Activated CD8-positive, alpha-beta memory T cell treated with anti-CD3 and anti-CD28 coated beads, Interleukin-2, amount 50 U/mL, for 4 hours (primary cell): ENCODE results near the gene SYNGR3.
A peak's percentile ranks its signal among the peaks of the same experiment; 100 is the strongest.

Experiments
- DNase-seq: peaks from one replicate; pipeline ENCODE4 v3.0.0-alpha.2; 2020

Gene SYNGR3

DNA sequence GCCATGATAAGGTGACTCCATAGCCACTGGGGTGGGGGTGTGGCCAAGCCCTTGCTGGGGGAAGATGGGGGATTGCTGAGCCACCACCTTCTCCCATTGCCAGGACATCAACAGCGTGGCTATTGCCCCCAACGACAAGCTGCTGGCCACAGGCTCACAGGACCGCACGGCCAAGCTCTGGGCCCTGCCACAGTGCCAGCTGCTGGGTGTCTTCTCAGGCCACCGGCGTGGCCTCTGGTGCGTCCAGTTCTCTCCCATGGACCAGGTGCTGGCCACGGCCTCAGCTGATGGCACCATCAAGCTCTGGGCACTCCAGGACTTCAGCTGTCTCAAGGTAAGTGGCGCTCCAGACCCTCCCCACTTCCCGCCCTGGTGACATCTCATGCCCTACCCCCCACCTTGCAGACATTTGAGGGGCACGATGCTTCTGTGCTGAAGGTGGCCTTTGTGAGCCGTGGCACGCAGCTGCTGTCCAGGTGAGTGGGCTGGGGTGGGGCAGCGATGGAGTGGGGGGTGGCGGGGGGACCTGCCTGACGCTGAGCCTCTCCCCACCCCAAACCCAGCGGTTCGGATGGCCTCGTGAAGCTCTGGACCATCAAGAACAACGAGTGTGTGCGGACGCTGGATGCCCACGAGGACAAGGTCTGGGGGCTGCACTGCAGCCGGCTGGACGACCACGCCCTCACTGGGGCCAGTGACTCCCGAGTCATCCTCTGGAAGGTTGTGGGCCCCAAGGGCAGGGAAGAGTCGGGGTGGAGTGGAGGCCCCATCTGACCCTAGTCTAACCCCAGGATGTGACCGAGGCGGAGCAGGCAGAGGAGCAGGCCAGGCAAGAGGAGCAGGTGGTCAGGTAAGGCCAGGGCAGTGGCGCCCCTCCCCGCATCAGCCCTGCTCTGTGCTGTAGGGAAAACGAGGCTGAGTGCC is 12.6 kb upstream of the SYNGR3 start:
- no peak for DNase-seq

DNA sequence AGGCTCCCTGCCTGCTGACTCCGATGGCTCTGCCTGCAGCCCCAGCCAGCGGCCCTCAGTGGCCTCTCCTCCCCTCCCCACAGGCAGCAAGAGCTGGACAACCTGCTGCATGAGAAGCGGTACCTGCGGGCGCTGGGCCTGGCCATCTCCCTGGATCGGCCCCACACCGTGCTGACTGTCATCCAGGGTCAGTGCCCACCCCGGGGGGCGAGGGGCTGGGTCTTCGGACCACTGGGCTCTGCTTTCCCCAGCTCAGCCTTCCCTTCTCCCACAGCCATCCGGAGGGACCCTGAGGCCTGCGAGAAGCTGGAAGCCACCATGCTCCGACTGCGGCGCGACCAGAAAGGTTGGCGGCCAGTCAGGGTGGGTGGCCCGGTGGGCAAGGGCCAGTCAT is 11.9 kb upstream of the SYNGR3 start:
- no peak for DNase-seq

DNA sequence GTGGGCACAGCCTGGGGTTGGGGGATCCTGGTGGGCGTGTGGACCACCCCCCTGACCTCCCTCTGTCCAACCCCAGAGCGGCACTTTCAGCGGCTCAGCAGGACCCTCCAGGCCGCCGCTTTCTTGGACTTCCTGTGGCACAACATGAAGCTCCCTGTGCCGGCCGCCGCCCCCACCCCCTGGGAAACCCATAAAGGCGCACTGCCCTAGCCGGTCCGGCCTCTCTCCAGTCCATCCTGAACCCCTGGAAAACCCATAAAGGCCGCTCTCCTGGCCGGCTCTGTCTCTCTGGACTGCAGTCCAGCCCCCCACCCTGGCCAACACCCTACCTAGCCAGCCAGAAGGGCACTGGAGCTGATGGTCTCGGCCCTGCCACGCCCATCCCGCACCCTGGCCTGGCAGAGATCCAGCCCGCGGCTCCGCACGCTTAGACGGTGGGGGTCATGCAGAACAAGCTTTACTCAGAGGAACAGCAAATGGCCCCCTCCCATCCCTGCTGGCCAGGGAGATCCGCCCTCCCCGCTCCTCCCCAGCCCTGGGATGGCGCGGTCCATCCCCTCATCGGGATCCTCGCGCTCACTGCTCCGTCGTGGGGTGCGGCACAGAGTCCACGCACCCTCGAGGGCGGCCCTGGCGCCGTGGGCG is 11.2 kb upstream of the SYNGR3 start:
- no peak for DNase-seq

DNA sequence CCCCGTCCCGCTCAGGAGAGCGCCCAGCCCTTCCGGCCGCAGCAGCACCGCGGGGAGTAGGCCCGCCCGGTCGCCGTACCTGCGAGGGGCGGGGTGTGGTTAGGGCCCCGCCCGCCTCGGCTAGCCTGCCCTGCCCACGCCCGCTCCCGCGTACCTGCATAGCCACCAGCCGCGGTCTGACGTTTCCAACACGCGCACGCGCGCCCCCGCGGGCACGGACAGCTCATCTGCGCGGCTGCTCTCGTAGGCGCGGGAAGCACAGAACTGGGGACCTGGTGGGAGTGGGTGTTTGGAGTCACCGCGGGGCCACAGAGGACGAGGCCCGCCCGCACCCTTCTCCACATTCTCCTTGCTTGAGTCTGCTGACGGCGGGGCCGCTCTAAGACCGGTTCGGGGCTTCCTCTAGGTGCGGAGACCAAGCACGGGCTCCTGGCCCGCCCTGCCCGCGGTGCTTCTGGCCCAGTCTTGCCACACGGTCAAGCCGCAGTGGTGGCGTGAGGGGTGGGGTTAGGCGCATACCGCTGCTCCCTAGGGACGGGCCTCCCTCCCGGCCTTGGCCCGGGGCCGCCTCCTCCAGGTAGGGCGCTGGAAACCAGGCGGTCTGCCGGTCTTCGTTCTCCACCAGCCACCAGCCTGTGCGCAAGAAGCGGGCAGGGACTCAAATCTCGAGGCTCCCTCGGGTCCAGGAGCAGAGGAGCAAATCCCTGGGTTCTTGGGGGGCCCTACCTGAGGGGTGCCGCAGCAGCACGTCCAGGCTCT is 10.3 kb upstream of the SYNGR3 start:
- DNase-seq: peak; percentile 59

DNA sequence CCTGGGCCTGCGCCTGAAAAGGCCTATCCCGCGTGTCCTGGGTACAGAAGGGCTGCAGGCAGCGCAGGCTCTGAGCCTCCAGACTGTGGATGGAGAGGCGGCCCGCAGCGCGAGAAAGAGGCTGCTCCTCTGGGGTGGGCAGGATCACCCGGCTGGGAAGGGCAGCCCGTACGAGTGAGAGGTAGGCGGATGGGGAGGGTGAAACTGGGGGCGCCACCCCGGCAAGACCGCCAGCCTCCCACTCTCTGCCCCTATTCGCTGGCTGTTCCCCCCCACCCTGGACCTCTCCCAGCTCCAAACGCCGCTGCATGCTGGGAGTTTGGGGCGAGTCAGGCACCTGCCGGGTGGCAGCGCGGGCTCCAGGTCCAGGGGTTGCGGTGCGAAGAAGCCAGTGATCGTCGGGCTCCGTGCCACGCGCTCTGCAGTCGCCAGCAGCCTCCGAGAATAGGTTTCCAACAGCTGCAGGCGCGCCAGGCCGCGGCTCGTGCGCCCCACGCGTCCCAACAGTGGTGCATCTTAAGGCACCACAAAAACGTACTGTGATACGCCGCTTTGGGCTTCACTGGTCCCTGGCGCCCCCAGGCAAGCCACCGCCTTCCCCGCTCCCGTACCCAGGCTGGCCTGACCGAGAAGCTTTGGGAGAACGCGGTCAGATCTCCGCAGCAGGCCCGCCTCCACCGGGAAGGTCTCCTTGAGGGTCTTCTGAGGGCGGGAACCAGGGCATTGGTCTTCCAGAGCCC is 9.6 kb upstream of the SYNGR3 start:
- no peak for DNase-seq

DNA sequence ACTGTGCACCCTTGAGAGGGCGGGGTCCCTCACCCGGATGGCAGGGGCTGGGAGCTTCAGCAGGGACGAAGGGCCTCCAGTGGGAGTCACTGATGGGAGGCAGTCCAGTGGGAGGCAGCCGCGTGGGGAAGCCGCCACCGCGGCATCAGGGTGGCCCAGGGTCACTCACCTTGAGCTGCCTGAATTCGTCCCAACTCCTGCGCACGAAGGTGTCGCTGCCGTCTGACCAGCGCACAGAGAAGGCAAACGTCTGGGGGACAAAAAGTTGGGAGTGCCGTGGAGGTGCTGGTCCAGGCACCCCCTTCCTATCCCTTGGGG is 9.0 kb upstream of the SYNGR3 start:
- DNase-seq: no peak

DNA sequence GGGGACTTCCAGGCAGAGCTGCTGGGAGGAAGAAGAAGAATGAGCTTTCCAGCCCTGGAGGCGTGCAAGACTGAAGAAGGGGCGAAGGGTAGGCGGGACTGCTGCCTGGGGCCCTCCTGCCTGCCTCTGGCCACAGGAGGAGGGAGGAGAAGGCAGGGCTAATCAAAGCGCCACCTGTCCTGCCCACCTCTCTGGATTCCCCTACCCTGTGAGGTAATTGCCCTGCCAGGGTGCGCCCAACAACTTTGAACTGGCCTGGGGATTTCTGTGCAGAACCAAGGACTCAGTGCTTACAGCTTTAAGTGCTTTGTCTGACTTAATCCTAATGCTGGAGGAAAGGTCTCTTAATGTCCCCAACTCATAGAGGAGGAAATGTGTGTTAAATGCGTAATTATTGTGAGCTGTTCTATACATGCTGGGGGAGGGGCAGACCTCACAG is 8.4 kb upstream of the SYNGR3 start, which contains the start of gene NOXO1:
TSS of gene NOXO1 (minus strand) at position 72 of the 439 bp plus-strand sequence. CDS start 290 bp downstream, outside the sequence.
- no peak for DNase-seq

DNA sequence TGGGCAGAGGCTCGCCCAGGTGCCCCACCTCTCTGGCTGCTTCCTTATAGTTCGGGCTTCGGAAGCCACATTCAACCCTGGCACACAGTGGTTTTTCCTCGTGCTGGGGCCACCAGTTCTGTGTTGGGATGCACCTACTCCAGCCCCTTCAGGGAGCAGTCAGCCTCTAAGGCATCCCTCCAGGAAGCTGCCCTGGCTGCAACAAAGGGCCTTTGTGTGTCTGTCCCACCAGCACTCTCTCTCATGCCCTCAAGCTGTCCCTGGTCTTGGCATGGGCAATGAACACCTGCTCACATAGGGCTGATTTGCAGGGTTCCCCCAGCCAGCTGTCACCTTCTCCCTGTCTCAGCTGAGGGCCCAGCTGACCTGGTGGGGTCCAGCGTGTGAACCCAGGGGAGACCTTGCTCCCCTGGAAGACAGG is 7.7 kb upstream of the SYNGR3 start:
- DNase-seq: no peak

DNA sequence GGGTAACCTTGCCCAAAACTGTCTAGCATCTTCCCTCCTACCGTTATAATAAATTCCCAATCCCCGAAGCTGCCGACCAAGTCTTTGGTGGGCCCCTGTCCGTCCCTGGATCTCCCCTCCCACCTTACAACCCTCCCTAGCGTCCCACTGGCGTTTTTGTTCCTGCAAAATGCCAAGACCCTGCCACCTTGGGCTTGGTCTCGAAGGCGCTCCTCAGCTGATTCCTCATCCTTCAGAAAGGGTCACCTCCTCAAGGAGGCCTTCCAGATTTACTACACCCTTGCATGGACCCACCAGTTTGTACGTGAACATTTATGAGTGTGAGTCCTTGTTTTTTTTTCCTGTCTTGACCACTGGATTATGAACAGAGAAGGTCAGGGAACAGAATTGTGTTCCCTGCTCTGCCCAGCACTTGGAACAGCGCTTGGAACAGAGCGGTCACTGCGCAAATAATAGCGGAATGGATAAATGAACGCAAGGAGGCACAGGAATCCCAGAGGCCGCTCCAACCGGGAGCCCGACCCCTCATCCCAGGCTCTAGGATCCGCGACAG is 6.7 kb upstream of the SYNGR3 start:
- no peak for DNase-seq

DNA sequence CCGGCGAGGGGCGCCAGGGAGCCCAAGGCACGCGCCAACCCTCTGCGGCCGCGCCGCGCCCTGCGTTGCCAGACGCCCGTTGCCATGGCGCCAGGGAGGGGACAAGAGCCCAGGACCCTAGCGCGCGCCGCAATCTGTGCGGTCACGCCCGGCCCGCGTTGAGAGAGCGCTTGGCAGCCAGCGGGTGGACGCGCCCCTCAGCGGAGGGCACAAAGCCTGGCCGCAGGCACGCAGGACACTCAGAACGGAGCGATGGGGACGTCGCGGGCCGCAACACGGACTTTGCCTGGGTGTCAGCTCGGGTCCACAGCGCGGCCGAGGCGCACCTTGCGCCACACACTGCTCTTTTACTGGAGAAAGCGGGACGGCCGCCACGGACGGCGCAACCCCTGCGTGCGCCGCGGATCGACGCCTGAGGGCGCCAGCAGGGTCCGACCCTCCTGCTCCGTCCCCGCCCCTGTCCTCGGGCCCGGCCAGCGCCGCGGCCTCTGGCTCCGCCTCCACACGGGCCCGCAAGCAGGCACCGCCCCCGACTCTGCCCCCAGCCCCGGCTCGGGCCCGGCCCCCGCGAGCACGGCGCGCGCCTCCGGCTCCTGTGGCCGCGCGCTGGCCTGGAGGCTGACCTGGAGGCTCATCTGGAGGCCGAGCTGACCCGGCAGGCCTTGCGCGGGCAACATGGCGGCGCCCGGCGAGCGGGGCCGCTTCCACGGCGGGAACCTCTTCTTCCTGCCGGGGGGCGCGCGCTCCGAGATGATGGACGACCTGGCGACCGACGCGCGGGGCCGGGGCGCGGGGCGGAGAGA is 6.0 kb upstream of the SYNGR3 start, which contains the start of gene GFER:
TSS of gene GFER (plus strand) at position 650 of the 803 bp plus-strand sequence. CDS start at position 676, 26 bp downstream.
- peak; percentile 64 for DNase-seq

DNA sequence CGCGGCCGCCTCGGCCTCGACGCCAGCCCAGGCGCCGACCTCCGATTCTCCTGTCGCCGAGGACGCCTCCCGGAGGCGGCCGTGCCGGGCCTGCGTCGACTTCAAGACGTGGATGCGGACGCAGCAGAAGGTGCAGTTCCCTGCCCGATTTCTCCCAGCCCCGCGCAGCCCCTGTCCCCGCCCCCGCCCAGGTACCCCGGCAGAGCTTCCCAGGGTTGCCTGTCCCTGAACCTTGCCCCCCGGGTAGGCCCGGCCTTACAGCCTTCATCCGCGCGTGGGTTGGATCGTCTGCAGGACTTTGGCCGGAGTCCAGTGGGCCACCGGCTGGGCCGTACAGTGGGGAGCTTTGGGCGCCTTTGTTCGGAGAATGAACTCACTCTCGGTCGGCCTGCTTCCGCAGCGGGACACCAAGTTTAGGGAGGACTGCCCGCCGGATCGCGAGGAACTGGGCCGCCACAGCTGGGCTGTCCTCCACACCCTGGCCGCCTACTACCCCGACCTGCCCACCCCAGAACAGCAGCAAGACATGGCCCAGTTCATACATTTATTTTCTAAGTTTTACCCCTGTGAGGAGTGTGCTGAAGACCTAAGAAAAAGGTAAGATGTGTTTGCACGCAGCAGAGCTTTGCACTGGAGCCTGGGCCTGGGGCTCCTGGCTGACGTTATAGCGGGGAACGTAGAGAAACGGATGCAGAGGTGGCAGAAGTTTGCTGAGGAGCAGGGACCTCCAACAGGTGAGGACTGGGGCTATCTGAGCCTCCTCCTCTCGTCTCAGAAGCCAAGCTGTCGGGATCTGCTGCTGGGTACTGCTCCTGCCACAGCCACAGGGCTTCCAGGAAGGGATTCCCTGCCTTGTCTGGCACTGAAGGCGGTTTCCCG is 5.2 kb upstream of the SYNGR3 start:
- DNase-seq: no peak

DNA sequence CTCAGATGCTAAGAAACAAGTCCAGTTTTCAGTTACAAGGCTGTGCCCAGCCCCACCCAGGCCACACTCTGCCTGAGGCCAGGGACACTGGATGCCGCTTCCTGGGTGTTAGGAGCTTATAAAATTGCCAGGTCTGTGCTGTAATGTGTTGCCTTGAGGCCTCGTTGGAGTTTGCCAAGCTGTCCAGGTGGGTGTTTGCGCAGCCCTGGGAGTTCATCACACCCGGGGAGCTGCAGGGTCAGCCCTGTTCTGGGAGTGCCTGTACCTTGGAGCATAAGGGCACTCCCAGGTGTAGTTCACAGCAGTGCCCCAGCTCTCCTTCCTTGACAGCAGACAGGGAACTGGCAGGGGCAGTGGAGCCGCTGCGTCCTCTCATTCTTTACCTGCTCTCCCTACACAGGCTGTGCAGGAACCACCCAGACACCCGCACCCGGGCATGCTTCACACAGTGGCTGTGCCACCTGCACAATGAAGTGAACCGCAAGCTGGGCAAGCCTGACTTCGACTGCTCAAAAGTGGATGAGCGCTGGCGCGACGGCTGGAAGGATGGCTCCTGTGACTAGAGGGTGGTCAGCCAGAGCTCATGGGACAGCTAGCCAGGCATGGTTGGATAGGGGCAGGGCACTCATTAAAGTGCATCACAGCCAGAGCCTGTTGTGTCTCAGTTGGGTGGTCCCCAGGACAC is 4.2 kb upstream of the SYNGR3 start:
- DNase-seq: no peak

DNA sequence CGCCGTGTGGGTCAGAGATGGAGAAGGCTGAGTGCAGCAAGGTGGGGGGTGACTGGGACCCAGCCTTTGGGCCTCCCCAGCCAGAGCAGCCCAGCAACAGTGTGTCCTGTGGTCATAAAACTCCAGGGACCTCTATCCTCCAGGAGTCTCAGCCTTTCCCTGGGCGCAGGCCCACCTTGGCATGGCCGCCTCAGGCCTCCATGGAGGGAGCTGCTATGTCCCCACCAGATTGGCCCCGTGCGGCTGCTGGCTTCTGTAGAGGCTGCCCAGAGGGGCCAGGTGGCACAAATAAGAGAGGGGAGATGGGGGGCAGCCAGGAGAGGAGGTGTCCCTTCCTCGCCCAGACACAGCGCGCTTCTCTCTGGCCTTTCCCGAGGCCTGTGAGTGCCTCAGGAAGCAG is 2.6 kb upstream of the SYNGR3 start:
- no peak for DNase-seq

DNA sequence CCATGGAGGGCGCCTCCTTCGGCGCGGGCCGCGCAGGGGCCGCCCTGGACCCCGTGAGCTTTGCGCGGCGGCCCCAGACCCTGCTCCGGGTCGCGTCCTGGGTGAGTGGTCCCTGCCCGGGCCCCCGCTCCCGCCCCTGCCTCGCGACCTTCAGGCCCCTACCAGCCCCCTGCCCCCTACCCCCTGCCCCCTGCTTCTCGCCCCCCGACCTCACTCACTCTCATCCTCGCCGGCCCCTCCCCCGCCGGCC is 256 bp downstream of the SYNGR3 start:
- DNase-seq: no peak

DNA sequence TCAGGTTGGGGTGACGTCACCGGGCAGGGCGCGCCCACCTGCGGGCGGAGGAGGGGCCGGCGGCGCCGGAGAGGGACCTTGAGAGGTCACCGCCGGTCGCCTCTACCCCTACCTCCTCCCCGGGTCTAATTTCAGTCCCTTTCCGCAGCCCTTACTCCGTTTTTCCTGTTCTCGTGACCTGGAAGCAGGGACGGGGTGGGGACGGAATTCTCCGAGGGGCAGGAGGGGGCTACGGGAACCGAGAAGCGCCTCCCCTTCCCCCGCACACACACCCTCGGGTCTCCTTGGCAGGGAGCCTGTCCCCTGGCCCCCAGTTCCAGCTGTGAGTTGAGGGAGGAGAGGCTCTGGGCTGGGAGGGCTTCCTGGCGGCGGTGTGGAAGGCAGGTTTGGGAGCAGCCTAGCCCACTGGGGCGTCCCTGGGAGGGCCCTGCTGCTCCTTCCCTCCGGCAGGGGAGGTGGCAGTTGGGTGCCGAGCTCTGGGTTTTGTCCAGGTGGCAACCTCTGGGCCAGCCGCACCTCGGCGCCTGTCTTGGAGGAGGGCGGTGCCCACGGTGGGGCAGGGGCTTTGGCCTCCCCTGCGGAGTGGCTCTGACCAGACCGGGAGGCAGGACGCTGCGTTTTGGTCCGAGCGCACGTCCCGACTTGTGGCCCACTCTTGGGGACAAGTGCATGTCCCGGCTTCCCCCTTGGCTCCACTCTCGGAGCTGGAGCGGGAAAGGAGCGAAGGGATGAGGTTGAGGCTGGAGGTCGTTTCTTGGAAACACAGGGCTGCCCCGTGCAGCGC is 773 bp downstream of the SYNGR3 start:
- DNase-seq: peak; percentile 55

DNA sequence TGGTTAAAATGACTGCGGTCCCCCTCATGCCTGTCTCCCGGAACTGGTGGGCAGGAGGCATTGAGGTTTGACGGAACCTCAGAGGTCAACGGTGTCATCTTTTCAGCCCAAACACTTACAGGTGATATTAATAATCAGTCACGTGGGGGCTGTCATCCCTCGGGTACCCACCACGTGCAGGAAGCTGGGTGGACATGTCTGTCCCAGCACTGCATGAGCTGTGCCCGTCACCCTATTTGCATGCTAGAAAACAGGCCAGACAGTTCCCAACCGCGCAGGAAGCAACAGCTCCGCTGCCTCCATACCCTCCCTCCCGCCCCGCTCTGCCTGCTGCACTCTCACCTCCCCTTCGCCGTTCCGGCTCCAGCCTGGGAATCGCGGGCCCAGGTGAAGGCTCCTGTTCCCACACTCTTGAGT is 1.4 kb downstream of the SYNGR3 start:
- peak; percentile 51 for DNase-seq

DNA sequence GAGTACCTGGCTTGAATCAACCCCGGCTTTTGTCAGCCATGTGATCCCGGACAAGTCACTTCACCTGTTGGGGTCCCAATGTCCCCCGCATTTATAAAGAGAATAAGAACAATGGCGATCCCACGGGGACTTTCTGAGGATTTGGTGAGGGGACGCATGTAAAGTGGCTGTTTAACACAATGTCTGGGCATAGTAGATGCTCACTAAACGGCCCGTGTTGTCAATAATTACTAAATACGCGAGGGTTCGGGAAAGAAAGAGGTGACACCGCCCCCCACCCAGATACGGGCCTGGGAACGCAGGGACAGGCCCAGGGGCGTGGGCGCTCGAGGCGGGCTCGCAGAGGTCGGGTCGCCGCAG is 1.8 kb downstream of the SYNGR3 start:
- no peak for DNase-seq

DNA sequence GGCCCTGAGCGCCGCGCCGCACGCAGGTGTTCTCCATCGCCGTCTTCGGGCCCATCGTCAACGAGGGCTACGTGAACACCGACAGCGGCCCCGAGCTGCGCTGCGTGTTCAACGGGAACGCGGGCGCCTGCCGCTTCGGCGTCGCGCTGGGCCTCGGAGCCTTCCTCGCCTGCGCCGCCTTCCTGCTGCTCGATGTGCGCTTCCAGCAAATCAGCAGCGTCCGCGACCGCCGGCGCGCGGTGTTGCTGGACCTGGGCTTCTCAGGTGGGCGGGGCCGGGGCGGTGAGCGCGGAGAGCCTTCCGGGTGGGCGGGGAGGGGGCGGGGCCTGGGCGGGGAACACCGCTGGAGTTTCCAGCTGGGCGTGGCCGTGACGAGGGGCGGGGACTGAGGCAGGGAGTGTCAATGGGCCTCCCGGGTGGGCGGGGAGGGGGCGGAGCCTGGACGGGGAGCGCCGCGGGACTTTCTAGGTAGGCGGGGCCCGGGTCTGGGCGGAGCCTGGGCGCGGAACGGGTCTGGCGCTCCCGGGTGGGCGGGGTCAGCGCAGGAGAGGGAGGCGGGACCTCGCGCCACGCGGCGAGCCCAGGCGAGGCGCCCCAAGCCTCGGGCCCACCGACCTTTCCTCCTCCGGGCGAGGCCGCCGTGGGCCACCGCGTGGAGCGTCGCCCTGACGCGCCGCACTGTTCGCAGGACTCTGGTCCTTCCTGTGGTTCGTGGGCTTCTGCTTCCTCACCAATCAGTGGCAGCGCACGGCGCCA is 2.4 kb downstream of the SYNGR3 start:
- peak; percentile 99 for DNase-seq
